Stimulated activated CD4-positive, alpha-beta T cell treated with anti-CD3 and anti-CD28 coated beads, Interleukin-12 subunit alpha, Interleukin-12 subunit beta, amount 100 ng/mL, for 4 hours (primary cell): ENCODE data around the gene IRS1.

Experiments
- DNase-seq: peaks from one replicate; pipeline ENCODE4 v3.0.0-alpha.2; 2020

IRS1 gene

DNA sequence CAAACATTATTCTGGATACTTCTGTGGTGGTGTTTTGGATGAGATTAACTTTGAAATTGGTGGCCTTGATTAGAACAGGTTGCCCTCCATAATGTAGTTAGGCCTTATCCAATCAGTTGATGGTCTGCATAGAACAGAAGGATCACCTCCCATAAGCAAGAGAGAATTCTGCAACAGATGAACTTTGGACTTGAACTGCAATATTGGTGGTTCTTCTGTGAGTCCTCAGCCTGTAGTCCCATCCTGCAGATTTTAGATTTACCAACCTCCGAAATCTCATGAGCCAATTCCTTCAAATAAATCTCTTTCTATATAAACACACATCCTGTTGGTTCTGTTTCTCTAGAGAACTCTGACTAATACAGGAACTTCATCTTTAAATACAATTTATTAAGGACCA, 81.9 kb downstream of the IRS1 start:
- DNase-seq, result no peak

DNA sequence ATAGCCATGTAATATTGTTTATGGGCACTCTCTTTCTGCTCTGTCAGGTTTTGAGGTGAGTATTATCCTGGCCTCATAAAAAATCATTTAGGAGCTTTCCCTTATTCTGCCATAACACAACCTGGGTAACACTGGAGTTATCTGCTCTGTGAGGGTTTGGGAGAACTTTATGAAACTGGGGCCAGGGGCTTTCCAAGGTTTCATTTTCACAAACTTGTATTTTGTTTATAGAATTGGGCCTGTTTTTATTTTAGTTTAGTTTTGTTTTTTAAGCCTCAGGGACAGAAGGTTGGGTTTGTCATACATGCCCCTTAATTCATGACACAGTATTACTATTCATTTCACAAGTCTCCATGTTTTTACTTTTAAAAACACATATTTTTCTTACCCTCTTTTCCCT, 83.5 kb downstream of the IRS1 start:
- DNase-seq, result no peak

DNA sequence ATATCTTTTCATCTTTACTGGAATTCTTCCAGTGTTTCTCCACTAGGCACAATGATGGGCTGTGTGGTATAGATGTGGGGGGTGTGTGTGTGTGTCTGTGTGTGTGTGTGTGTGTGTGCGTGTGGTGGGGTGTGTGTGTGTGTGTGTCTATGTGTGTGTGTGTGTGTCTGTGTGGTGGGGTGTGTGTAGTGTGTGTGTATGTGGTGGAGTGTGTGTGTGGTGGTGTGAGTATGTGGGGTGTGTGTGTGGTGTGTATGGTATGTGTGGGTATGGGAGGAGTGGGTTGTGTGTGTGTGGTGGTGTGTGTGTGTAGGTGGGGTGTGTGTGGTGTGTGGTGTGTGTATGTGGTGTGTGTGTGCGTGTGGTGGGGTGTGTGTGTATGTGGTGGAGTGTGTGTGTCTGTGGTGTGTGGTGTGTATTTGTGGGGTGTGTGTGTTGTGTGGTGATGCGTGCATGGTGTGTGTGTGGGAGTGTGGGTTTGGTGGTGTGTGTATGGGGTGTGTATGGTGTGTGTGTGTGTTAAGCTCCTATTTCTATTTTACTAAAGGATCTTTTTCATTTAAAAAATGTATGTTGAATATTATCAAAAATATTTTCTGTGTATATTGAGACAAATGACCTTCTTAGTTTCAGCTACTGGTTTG, 84.2 kb downstream of the IRS1 start:
- no peak for DNase-seq

DNA sequence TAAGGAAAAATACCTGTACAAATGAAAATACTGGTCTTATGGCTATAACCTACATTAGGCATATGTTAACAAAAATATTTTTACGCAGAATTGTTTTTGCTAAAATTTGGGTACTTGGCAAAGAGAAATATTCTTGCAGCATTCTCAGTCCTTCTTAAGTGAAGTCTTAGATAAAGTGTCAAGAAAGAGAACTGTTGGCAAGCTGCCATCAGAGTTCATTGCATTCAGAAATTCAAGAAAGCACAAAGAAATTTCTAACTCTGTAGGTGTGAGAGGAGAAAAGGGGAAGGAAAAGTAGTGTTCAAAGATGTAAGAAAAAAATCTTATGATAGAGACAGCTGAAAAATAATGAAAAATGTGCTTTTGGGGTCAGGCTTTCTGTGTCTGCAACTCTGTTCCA, 86.7 kb downstream of the IRS1 start:
- no peak for DNase-seq

DNA sequence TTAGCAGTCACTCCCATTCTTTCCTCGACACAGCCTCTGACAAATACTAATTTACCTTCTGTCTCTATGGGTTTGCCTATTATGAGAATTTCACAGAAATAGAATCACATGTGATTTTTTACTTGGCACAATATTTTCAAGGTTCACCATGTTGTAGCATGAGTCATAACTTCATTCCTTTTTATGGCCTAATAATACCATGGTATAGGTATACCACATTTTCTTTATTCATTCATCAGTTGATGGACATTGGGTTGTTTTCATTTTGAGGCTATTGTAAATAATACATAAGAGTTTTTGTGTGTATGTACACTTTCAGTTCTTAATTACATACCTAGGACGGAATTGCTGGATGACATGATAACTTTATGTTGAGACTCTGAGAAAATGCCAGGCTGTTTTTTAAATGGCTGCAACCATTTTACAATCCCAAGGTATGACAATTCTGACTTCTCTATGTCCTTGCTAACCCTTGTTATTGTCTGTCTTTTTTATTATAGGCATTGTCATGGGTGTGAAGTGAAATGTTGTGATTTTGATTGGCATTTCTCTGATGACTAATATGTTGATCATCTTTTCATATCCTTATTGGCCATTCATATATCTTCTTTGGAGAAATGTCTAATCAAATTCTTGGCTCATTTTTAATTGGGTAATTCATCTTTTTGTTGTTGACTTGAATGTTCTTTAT, 87.9 kb downstream of the IRS1 start:
- no peak for DNase-seq

DNA sequence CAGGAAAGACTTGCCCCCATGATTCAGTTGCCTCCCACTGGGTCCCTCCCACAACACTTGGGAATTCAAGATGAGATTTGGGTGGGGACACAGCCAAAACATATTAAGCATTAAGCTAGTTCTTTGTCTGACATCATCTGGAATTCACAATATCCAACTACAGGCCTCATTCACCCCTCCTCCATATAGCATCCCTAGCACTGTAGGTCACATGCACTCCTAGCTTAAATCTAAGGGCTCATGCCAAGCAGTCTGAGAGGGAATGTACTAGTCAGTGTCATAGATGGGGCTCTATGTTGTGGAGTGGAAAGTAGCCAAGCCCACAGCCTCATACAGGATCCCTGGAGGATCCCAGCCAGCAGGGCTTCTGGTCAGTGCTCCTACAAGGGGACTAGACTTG, 92.1 kb downstream of the IRS1 start:
- DNase-seq, result no peak

DNA sequence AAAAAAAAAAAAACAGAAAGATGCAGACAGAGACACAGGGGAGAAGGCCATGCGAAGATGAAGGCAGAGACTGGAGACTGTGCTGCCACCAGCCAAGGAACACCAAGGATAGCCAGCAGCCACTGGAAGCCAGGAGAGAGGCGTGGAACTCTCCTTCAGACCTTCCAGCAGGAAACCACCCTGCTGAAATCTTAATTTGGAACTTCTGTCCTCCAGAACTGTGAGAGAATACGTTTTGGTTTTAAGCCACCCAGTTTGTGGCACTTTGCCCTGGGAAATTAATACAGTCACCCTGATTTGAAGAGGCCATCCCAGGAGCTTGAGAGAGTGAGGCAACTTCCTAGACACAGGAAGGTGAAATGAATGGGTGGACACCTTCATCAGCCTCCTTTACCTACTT, 93.7 kb downstream of the IRS1 start:
- no peak for DNase-seq

DNA sequence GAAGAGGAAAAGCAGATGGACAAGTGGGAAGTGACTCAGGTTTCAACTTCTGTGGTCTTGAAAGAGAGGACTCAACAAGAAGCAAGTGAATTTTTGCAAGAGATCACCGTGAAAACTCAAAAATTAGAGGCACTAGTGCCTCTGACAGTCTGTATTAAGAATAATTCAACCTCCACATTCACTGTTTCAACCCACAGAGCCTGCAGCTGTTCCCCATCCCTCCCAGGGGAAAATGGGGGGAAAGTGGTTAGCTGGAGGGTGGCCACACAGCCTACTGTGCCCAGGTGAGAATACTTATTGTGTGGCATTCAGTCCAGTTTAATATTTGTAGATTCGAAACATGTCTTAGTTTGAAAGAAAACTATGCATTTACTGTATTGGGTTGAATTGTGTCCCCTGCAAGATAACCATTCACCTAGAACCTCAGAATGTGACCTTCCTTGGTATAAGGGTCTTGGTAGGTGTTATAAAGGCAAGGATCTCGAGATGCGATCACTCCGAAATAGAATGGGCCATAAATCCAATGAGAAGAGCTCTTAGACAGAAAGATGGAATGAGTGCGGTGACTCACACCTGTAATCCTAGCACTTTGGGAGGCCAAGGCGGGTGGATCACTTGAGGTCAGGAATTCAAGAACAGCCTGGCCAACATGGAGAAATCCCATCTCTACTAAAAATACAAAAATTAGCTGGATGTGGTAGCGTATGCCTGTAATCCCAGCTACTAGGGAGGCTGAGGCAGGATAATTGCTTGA, 94.3 kb downstream of the IRS1 start:
- DNase-seq, result no peak

DNA sequence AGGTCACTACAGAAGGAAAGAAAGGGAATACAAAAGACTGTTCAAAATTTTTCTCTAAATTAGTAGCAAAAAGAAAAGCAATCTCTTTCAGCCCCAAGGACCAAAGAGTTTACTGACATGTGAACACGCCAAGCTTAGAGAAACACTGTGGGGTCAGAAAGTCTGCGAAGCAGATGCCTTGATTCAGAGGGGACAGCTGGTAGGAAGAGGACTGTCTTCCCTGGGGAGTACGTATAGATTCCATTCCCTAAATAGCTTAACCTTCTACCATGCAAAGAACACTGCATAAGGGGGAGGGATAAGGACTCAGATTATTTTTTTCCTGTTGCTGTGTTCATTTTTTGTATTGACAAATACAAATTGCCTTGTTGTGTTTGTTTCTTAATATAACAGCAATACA, 96.1 kb downstream of the IRS1 start:
- no peak for DNase-seq

DNA sequence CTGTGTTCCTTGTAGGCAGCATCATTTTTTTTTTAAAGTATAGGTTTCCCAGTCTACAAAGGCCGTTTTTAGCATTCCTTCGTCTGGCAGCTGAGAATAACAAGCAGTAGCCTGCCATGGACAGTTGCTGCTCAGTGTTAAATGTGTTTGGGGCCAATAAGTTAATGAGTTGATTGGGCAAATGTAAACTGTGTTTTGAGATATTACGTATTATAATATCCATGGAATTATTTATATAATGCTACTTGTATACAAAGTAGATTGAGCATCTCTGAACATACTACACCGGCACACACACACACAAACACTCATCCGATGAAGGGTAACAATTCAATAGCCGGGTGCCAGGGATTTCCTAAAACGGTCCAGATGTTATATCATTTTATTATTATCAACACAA, 97.2 kb downstream of the IRS1 start:
- DNase-seq, result no peak

DNA sequence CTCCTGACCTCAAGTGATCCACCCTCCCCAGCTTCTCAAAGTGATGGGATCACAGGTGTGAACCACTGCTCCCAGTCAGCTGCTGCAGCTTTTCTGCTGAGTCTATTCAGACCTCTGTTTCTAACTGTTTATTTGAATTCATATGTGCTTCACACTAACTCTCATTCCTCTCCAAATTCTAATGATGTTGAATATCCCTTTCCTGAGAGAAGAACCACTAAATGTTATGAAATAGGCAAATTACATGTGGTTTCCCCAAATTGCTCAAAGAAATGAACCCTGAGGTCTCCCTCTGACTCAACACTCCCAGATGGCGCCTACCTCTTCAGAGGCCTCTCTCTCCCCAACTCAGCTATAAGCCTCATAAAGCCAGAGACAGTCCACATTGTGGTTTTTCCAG, 98.6 kb downstream of the IRS1 start:
- DNase-seq, result no peak

DNA sequence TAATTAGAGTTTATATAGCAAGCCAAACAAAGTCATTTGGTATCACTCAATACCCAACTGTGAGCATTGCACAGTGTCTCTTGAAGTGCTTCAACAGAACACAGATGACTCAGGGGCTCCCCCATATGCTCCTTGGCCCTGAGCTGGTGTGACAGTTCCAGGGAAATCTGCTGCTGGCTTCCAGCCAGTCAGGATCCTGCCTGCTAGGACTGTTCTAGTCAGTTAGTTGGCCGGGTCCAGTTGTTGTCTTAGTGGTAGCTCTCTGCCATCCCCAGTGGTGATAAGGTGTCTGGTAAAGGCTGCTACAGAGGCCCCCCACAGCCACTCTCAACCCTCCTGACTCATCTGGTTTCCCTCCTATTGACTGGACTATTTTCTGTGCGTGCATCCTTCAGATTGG, 100.3 kb downstream of the IRS1 start:
- no peak for DNase-seq

DNA sequence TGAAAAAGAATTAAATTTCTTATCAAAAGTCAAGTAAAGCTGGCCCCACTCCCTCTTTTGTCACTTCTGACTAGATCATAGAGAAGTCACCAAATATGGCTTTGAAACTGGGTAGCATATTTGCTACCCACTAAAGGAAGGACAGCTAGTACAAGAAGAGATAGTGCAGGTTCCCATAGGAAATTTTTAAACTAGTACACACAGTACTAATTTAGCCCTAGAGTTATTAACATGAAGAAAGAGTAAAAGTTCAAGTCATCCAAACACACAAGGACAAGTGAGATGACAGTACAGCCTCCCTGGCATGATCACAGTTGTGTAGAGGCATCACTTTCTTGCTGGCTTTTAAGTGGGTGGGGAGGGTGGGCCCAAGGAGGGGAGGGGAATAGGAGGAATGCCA, 100.9 kb downstream of the IRS1 start:
- DNase-seq, result no peak

DNA sequence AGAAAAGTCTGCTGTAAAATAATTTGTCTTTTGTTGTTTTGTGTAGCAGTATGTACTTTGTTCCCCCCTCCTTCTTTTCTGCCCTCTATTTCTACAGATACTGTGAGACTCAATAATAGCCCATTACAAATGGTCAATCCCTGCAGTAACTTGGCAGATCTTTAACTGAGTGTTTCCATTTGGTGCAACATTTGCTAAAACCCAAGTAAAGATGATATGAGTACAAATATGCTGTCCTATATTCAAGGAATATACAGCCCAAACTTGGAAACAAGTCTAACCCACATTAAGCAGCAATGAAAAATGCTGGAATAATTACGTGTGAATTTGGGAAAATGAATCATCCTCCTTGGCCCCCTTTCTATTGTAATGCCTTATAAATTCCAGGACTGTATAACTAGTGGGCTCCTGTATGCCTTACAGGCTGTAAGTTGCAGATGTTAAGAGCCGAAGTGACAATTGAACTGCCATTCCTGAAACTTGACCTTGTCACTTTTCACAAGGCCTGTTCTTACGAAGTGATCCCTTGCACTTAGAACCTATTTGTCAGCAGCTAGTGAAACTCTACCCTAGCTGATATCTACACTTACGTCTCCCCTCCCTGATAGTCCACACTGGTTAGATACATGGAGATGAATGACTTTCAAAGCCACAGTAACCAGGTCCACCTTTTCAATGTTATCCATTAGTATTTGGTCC, 104.9 kb downstream of the IRS1 start:
- no peak for DNase-seq

DNA sequence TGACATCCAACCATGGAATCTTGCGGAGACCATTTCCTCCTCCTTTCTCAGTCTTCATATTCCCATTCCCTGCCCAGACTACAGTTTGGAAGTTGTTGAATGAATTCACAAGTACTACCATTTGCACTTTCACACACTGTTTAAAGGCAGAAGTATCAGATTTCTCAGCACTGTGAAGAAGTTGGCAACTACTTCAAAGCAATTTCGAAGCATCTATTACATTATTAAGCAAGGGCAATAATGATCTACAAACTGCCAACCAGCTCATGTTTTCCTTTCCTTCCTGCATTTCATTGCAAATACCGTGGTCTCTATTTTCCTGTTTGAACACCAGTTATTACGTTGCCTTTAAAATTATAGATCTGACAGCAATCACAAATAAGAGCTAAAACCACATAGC, 105.5 kb downstream of the IRS1 start:
- DNase-seq, result no peak

DNA sequence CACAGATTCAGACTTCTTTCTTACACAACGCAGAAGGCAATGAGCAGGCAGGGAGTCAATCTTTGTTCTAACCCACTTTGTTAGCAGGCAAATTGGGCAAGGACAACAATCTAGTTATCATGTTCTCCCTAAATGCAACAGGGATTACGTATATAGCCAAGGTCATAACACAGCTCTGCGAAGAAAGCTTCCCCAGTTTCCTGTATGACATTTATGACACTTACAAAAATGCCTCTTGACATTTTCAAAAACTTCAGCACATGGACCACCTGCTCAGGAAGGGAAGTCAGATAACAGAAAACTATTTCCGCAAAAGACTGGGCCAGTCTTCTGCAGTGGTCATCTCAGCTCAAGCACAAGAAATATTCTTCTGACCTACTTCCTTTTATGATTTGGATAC, 106.1 kb downstream of the IRS1 start:
- no peak for DNase-seq

DNA sequence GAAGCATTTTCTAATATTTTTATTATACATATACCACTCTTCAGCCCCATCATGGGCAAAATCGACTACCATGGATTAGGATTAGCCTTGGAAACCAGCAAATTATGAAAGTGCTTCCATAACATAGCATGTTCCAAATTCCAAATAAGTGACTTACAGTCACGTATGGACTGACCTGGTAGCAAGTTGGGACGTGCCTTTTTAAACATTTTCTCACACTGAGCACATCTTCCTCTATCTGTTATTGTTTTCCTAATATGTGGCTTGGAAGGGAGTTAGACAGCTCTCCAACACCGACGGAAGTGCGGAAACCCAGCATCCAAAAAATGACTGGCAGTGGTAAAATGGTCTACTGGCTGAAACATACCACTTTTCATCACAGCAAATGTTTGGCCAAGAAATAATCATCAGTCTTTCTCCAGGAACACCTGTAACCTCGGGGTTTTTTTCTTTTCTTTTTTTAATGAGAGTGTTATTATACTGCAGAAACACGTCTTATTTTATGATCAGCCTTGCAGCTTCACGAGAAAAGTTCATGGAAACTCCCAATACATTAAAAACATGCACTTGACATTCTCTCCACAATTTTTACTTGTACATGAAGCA, 107.0 kb downstream of the IRS1 start:
- DNase-seq, result no peak

DNA sequence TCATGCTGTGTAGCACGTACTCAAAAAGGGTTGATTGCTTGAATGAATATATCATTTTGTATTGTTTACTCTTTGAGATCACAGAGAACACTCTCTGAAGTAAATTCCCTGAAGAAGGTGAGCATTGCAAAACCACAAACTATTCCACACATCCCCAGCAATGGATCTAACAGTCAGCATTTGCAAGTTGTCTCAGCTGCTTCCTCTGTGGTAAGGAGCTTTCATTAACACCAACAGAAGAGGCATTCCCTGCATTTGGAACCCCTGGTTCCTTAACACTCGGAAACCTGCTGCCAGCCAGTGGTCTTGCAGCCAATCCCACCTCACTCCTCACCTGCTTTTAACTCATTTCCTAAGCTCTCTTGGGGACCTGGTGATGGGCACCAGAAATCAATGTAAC, 108.4 kb downstream of the IRS1 start:
- no peak for DNase-seq

DNA sequence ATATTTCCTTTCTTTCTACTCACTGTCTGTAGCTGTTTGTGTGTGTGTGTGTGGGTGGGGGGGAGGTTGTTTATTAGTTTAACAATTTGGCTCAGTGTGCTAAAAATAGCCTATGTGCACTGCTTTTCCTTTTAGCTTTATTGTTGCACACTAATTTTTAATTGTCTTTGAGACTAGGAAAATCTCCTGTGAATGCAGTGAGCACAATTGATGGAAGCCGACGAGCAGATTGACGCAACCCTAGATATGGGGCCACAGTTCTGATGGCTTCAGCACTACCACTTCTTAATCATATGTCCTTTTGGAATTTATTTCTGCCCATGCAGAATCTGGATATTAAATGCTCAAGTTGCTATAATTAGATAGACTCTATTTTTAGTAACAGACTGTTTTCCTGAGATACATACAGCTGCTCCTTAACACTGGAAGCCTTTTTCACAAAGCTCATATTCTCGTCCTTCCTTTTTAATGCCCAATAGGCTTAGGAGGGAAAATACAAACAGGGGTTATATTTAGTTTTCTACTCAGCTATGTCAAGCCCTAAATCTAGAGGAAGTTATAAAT, 109.1 kb downstream of the IRS1 start:
- DNase-seq, result no peak

DNA sequence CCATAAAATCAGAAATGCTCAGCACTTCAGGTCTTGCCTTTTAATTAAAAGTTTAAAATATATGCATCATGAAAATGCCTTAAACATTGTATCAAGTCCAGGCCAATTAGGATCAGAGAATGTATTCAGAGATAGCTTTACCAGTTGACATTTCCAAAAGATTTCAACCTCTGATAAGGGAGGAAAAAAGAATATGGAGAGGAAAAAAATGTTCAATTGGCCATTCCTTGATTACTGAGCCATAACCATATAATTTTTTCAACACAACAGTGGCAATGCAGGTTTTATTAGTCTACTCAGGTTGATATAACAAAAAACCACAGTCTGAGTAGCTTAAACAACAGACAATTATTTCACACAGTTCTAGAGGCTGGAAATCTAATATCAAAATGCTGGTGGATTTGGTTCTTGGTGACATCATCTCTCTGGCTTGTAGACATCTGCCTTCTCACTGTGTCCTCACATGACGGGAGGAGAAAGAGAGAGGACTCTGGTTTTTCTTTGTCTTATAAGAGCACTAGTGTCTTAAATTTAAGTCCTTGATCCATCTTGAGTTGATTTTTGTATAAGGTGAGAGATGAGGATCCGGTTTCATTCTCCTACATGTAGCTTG, 111.9 kb downstream of the IRS1 start:
- DNase-seq, result no peak

DNA sequence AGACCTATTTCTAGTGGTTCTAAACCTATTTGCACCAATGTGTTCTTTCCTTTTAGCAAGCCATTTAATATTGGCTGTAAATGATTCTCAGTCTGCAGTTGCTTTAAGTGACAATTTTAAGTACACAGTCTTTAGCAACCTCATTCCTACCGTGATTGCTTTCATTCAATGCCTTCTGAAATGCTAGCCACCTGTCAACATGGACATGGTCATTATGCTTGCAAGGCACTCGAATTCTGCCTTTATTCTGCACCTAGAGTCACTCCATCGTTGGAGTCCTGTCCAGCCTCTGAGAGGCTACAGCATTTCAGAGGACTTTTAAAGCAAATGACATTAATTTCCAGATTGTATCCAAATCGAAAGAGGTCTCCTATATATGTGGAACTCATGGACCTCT, 115.1 kb downstream of the IRS1 start:
- DNase-seq, result no peak

DNA sequence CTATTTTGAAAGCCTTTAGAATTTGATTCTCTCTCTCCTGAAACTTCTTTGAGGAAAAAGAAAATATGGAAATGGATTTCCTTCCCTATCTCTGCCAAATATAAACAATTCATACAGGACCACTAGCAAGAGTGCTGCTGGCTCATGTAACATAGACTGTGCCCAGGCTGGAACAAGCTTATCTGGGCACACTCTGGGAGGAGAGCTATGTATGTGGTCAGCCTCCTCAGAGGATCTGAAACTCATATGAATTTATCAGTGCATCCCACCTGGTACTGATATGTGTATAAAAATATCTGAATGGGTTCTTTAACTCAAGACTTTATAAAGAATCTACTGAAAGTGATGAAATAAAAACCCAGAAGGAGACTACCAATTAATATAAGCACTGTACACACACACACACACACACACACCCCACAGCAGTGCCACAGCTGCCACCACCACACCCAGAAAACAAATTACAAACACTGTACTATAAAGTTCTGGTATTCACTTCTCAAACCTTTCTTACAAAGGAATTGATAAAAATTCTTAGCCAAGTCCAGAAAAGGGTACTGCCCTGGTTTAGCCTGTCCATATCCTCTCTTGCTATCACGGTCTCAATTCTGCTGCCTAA, 115.6 kb downstream of the IRS1 start:
- no peak for DNase-seq
